Stimulated activated memory B cell treated with anti-CD40 and anti-IgM and Interleukin-4, amounts not matched to agents 10 μg/mL and 1 μg/mL and 100 μg/mL, for 72 hours (primary cell): ENCODE data around the gene SOX14.

Experiments
- ATAC-seq: fragments of 150-1000 bp; cut with Tn5 transposase; 2 replicates; pipeline ENCODE4 v1.10.0; 2021
- H3K27ac Mint-ChIP-seq: one replicate; pipeline ENCODE4 v1.8.0; 2022; ENCODE audit warnings: mild to moderate bottlenecking, mixed read lengths
- H3K27me3 Mint-ChIP-seq: one replicate; pipeline ENCODE4 v1.8.0; 2022; ENCODE audit warnings: mixed read lengths
- H3K36me3 Mint-ChIP-seq: one replicate; pipeline ENCODE4 v1.8.0; 2022; ENCODE audit warnings: mixed read lengths
- H3K4me1 Mint-ChIP-seq: one replicate; pipeline ENCODE4 v1.8.0; 2022; ENCODE audit warnings: mixed read lengths
- H3K4me3 Mint-ChIP-seq: one replicate; pipeline ENCODE4 v1.8.0; 2022; ENCODE audit warnings: mild to moderate bottlenecking, moderate library complexity, mixed read lengths
- H3K9me3 Mint-ChIP-seq: one replicate; pipeline ENCODE4 v1.8.0; 2022; ENCODE audit warnings: mixed read lengths

Gene SOX14

DNA sequence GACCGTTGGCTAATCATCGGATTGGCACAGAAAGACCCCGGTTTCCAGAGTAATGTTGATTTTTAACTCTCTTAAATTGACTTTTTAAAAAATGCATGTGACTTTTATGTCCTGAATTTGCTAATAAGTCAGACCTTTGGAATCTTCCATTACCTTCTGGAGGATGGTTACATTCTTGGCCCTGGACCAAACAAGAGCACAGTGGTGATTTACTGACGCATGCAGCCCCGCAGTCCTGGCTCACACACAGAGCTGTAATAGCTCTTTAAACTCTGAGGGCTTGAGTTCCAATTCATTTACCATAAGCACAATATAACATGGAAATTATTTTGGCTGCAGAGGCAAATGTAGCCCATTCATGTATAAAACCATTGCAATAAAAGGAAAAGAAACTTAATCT, 25.1 kb downstream of the SOX14 start:
- no peaks in the 10 kb centered on the region for H3K36me3 Mint-ChIP-seq
- no peak overlapping the region for H3K27ac Mint-ChIP-seq
- no peak overlapping the region for H3K4me3 Mint-ChIP-seq
- ATAC-seq, result no peak
- no peaks in the 10 kb centered on the region for H3K27me3 Mint-ChIP-seq
- H3K9me3 Mint-ChIP-seq, result no peaks in the 10 kb centered on the region
- H3K4me1 Mint-ChIP-seq, result no peaks in the 10 kb centered on the region

DNA sequence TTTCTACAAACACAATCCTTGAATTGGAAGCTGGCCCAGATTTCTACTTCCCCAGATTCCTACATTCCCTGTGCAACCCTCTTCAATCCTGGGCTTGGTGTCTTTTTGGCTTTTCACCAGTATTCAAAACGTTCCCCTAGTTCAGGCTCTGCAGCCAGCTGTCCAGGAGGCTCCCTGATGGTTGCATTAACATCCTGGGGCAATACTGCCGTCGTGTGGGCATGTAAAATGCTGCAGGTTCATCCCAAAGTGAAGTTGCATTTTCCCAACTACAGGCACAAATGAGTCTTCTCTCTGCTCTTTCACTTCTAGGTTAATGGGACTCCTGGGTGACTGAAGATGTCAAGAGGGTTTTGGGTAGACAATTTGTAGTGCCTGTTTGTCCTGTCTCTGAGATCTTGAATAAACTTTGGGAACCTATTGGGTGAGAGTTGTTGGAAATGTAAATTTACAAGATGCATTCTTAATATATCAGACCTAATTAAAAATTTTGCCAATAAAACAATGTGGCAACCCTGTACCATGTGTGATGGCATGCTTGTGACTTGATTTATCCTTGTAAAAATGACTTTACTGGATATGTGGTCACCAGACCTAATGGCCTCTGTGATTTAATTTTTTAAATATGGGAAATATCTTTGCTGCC, 28.6 kb downstream of the SOX14 start:
- no peak overlapping the region for H3K4me3 Mint-ChIP-seq
- no peak overlapping the region for H3K27ac Mint-ChIP-seq
- no peaks in the 10 kb centered on the region for H3K9me3 Mint-ChIP-seq
- no peaks in the 10 kb centered on the region for H3K27me3 Mint-ChIP-seq
- H3K4me1 Mint-ChIP-seq, result no peaks in the 10 kb centered on the region
- H3K36me3 Mint-ChIP-seq, result no peaks in the 10 kb centered on the region
- no peak for ATAC-seq

DNA sequence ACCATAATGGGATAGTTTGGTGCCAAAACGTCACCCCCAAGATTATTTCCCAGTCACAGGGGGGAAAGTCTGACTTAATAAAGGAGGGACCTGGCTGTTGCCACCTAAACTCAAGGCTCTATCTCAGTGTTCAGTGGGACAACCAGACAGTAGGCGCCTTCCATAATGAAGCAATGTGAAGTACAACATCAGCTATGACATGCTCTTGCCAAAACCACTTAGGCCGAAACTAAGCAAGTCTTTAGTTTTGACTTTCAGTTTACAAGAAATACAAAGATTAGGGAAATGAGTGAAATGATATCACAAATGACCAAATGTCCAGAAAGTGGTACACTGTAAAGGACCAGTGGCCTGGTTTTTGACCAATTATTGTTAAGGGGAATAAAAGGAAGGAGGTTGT, 32.9 kb downstream of the SOX14 start:
- Mint-ChIP-seq H3K4me1 (no peaks in the 10 kb centered on the region), H3K9me3 (peaks cover 3% of the 10 kb centered on the region), H3K36me3 (no peaks in the 10 kb centered on the region), H3K27ac (no peak overlapping the region), H3K27me3 (no peaks in the 10 kb centered on the region), H3K4me3 (no peak overlapping the region)
- ATAC-seq, result no peak

DNA sequence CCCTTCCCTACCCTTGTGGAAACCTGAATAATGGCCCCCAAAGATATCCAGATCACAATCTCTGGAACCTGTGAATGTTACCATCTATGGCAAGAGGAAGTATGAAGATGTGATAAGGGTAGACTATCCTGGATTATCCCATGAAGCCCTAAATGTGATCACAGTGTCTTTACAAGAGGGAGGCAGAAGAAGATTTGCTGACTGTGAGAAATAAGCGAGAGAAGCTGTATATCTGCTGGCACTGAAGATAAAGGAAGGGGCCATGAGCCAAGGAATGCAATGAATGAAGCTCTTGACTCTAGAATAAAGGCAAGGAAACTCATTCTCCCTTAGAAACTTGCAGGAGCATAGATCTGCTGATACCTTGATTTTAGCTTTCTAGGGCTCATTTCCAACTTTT, 39.1 kb downstream of the SOX14 start:
- H3K27me3 Mint-ChIP-seq, result no peaks in the 10 kb centered on the region
- H3K36me3 Mint-ChIP-seq, result no peaks in the 10 kb centered on the region
- H3K4me1 Mint-ChIP-seq, result no peaks in the 10 kb centered on the region
- no peak overlapping the region for H3K27ac Mint-ChIP-seq
- ATAC-seq, result no peak
- H3K4me3 Mint-ChIP-seq, result no peak overlapping the region
- peaks cover 7% of the 10 kb centered on the region for H3K9me3 Mint-ChIP-seq

DNA sequence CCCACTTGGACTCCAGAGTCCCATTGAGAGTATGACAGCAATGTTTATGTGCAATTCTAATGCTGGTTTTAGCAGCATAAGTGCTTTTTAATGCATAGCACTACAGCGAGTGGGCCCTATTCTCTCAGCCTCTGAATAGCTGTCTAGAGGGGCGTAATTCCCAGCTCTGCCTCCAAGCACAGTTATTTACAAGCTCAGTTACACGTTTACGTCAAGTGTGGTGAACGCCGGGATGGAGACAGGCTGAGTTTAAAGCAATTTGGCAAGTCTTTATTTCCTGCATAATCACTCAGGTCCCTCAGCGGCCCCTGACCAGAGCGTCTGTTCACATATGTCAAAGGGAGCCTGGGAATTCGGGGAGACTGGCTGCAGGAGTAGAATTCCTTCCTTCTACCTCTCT, 43.9 kb downstream of the SOX14 start:
- no peak for ATAC-seq
- Mint-ChIP-seq H3K4me1 (no peaks in the 10 kb centered on the region), H3K9me3 (peaks cover 12% of the 10 kb centered on the region), H3K36me3 (no peaks in the 10 kb centered on the region), H3K4me3 (no peak overlapping the region), H3K27me3 (peaks cover 10% of the 10 kb centered on the region), H3K27ac (no peak overlapping the region)

DNA sequence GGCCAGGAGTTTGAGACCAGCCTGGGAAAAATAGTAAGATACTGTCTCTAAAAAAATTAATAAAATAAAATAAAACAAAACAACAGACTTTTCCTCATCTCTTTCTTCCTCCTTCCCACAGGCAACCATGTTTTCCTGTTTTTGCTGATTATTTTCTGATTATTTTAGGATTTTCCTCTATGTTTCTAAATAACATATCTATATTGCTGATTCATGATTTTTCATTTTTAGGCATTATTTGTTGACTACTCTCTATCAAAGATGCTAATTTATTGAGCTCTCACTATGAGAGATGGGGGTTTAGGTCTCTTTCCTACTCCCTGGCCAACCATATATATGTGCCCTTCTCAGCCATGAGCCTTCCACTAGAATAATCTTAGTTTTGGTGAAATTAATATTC, 45.4 kb downstream of the SOX14 start:
- Mint-ChIP-seq H3K9me3 (peaks cover 7% of the 10 kb centered on the region), H3K4me3 (no peak overlapping the region), H3K36me3 (no peaks in the 10 kb centered on the region), H3K4me1 (no peaks in the 10 kb centered on the region), H3K27me3 (peaks cover 10% of the 10 kb centered on the region), H3K27ac (no peak overlapping the region)
- ATAC-seq, result no peak

DNA sequence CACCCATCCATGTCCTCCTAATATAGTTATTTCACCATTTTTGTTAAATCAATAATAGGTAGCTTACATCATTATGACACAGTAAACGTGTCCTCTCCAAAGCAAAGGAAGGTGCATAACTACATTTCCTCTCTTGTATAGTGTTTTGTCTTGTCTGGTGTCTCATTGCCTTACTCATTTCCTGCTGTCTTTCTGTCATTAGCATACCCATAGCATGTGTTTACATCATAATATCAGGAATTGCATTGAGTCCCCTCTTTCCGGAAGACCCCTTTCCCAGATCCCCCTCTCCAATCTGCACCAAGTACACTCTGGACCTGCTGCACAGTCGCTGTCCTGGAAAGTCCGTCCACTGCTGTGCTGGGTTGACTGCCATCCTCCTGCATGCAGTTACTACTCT, 47.9 kb downstream of the SOX14 start:
- Mint-ChIP-seq H3K27ac (no peak overlapping the region), H3K4me3 (no peak overlapping the region)

DNA sequence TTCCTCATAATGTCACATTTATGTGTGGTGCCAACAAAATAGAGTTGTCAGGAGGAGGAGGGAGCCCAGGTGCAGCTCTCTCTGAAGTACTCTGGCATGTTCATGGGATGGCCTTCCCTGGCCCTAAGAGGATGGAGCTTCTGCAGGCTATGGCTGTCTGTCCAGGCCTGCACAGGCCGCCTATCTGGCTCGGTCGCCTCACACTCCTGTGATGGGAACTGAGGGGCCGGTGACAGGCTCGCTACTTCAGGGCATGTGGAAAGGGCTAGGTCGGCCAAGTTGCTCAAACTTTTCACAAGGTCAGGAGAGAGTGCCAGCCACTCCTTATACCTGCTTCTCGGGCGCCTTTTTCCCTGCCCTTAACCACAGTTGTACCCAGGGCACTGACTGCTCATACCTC, 51.1 kb downstream of the SOX14 start:
- Mint-ChIP-seq H3K27me3 (peaks cover 11% of the 10 kb centered on the region), H3K9me3 (peaks cover 2% of the 10 kb centered on the region), H3K4me1 (no peaks in the 10 kb centered on the region), H3K36me3 (no peaks in the 10 kb centered on the region), H3K27ac (no peak overlapping the region), H3K4me3 (no peak overlapping the region)
- ATAC-seq, result no peak

More for the DNA sequence above, 47.9 kb downstream of the SOX14 start:
- no peak for ATAC-seq
- no peaks in the 10 kb centered on the region for H3K36me3 Mint-ChIP-seq
- peaks cover 7% of the 10 kb centered on the region for H3K9me3 Mint-ChIP-seq
- peaks cover 19% of the 10 kb centered on the region for H3K27me3 Mint-ChIP-seq
- H3K4me1 Mint-ChIP-seq, result no peaks in the 10 kb centered on the region
